Smooth muscle cell (in vitro differentiated cells): Measurements from ENCODE around the gene CDC42BPB. TPM values are rescaled to one million over a fixed set of nuclear protein-coding genes. Genes with fewer than 3 reads are reported as not detected.

ENCODE experiments used
- DNase-seq: peaks from one replicate; lab custom pipeline; 2025; ENCODE audit not compliant: unreplicated experiment; lab: John Stamatoyannopoulos, UW
- H2AFZ ChIP-seq: fragments of 200-600 bp; sonication (generic); 2 replicates; pipeline ENCODE4 v1.6.0; 2016; ENCODE audit warnings: antibody characterized with exemption, low read depth, mild to moderate bottlenecking
- H3F3A ChIP-seq: fragments of 200-600 bp; sonication (generic); 2 replicates; pipeline ENCODE4 v1.6.0; 2017; ENCODE audit warnings: antibody characterized with exemption, low read depth
- H3K27ac ChIP-seq: fragments of 200-600 bp; sonication (generic); 2 replicates; pipeline ENCODE4 v1.5.1; 2016; ENCODE audit warnings: low read depth, mild to moderate bottlenecking
- H3K27me3 ChIP-seq: fragments of 200-600 bp; sonication (generic); 2 replicates; pipeline ENCODE4 v1.6.1; 2016; ENCODE audit warnings: low read depth, mild to moderate bottlenecking
- H3K36me3 ChIP-seq: fragments of 200-600 bp; sonication (generic); 2 replicates; pipeline ENCODE4 v1.5.1; 2016; ENCODE audit warnings: low read depth
- H3K4me1 ChIP-seq: fragments of 200-600 bp; sonication (generic); 2 replicates; pipeline ENCODE4 v1.5.1; 2016; ENCODE audit warnings: low read depth
- H3K4me2 ChIP-seq: fragments of 200-600 bp; sonication (generic); 2 replicates; pipeline ENCODE4 v1.6.0; 2016; ENCODE audit warnings: mild to moderate bottlenecking
- H3K4me3 ChIP-seq: fragments of 200-600 bp; sonication (generic); 2 replicates; pipeline ENCODE4 v1.5.1; 2016; ENCODE audit warnings: mild to moderate bottlenecking
- H3K79me2 ChIP-seq: fragments of 200-600 bp; sonication (generic); 2 replicates; pipeline ENCODE4 v1.6.0; 2016; ENCODE audit warnings: low read depth, mild to moderate bottlenecking
- H3K9ac ChIP-seq: fragments of 200-600 bp; sonication (generic); 2 replicates; pipeline ENCODE4 v1.6.0; 2016; ENCODE audit warnings: low read depth
- H3K9me3 ChIP-seq: fragments of 200-600 bp; sonication (generic); replicated peaks from 2 replicates; pipeline ENCODE4 v1.5.1; 2016; ENCODE audit warnings: low read depth
- H4K20me1 ChIP-seq: fragments of 200-600 bp; sonication (generic); 2 replicates; pipeline ENCODE4 v1.6.0; 2016; ENCODE audit warnings: low read depth
- WGBS: methylation state at CpG from one replicate; pipeline ENCODE4 v1.1.7; 2016; ENCODE audit warnings: low lambda C conversion rate; 5-methylcytosine and 5-hydroxymethylcytosine counted together
- polyA plus RNA-seq: library from polyadenylated mRNA; unstranded; fragments of >200 nt; fragmentation: Nextera tagmentation; extraction: Ambion mirVana; gene quantifications from 2 replicates; pipeline ENCODE4 v1.2.1, GENCODE V29; 2016
- total RNA-seq: library from RNA; depleted of rRNA; stranded (reverse); fragments of >200 nt; gene quantifications from 2 replicates; pipeline ENCODE4 v1.2.3, GENCODE V29; 2014
- TF ChIP-seq, protein P1 (sequence below): fragments of 200-600 bp; sonication (generic); IDR thresholded peaks from 2 replicates; pipeline ENCODE4 v1.5.1; 2017; ENCODE audit warnings: borderline replicate concordance, mild to moderate bottlenecking, antibody characterized with exemption; ENCODE audit not compliant: insufficient read depth, poor library complexity, severe bottlenecking

The CDC42BPB gene, protein sequence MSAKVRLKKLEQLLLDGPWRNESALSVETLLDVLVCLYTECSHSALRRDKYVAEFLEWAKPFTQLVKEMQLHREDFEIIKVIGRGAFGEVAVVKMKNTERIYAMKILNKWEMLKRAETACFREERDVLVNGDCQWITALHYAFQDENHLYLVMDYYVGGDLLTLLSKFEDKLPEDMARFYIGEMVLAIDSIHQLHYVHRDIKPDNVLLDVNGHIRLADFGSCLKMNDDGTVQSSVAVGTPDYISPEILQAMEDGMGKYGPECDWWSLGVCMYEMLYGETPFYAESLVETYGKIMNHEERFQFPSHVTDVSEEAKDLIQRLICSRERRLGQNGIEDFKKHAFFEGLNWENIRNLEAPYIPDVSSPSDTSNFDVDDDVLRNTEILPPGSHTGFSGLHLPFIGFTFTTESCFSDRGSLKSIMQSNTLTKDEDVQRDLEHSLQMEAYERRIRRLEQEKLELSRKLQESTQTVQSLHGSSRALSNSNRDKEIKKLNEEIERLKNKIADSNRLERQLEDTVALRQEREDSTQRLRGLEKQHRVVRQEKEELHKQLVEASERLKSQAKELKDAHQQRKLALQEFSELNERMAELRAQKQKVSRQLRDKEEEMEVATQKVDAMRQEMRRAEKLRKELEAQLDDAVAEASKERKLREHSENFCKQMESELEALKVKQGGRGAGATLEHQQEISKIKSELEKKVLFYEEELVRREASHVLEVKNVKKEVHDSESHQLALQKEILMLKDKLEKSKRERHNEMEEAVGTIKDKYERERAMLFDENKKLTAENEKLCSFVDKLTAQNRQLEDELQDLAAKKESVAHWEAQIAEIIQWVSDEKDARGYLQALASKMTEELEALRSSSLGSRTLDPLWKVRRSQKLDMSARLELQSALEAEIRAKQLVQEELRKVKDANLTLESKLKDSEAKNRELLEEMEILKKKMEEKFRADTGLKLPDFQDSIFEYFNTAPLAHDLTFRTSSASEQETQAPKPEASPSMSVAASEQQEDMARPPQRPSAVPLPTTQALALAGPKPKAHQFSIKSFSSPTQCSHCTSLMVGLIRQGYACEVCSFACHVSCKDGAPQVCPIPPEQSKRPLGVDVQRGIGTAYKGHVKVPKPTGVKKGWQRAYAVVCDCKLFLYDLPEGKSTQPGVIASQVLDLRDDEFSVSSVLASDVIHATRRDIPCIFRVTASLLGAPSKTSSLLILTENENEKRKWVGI (N-terminal part only)
- 56.6 and 71.2 TPM in 2 replicates for total RNA-seq
- 11.3 and 14.4 TPM in 2 replicates for polyA plus RNA-seq

DNA sequence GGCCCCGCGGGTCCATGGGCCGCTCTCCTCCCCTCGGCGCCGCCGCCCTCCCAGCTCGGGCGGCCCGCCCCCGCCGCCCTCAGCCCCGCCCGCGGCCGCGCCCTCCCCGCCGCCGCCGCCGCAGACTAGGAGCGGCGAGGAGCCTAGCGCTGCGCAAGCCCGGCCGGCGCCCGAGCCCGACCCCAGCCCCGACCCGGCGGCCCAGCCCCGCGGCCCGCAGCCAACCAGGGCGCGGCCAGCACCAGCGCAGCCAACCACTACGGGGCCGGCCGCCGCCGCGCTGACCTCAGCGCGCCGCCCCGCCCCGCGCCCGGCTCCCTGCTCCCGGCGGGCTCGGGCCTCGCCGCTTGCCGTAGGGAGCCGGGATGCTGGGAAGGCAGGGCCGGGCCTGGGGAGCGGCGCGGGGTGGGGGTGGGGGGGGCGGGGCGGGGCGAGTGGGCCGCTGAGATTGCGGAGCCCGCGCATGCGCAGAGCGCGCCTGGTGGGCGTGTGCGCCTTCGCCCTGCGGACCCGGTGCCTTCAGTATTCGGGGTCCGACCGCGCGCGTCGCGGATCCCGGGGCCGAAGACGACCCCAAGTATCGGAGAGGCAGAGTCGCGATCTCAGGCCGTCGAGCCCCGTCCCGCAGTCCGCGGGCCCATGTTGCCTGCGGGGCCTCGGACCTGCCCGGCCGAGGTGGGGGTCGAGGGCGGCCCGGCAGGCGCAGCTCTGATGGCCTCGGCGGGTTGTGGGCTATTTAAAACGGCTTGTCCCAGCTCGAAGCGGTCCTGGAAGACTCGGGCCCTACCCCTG is at the start of gene CDC42BPB:
TSS of gene CDC42BPB (minus strand) at position 178 of the 792 bp plus-strand sequence. CDS start 376 bp downstream, outside the sequence.
- Histone ChIP-seq H3K9me3 (no peaks in the 10 kb centered on the region), H3K4me2 (peak within 1 kb of the TSS; percentile 100), H4K20me1 (peaks cover 39% of the 10 kb centered on the region), H3F3A (peaks cover 3% of the 10 kb centered on the region), H3K9ac (peak within 1 kb of the TSS; percentile 78), H3K27me3 (no peaks in the 10 kb centered on the region), H2AFZ (peak within 1 kb of the TSS; percentile 71), H3K4me1 (peaks cover 17% of the 10 kb centered on the region), H3K4me3 (peak within 1 kb of the TSS; percentile 88), H3K79me2 (peaks cover 62% of the 10 kb centered on the region), H3K27ac (peak within 1 kb of the TSS; percentile 64), H3K36me3 (no peaks in the 10 kb centered on the region)
- TF ChIP-seq, protein P1, sequence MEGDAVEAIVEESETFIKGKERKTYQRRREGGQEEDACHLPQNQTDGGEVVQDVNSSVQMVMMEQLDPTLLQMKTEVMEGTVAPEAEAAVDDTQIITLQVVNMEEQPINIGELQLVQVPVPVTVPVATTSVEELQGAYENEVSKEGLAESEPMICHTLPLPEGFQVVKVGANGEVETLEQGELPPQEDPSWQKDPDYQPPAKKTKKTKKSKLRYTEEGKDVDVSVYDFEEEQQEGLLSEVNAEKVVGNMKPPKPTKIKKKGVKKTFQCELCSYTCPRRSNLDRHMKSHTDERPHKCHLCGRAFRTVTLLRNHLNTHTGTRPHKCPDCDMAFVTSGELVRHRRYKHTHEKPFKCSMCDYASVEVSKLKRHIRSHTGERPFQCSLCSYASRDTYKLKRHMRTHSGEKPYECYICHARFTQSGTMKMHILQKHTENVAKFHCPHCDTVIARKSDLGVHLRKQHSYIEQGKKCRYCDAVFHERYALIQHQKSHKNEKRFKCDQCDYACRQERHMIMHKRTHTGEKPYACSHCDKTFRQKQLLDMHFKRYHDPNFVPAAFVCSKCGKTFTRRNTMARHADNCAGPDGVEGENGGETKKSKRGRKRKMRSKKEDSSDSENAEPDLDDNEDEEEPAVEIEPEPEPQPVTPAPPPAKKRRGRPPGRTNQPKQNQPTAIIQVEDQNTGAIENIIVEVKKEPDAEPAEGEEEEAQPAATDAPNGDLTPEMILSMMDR = no peak
- under 1% methylated on average over 44 of the region's 113 CpGs for WGBS
- DNase-seq = peak; percentile 76

DNA sequence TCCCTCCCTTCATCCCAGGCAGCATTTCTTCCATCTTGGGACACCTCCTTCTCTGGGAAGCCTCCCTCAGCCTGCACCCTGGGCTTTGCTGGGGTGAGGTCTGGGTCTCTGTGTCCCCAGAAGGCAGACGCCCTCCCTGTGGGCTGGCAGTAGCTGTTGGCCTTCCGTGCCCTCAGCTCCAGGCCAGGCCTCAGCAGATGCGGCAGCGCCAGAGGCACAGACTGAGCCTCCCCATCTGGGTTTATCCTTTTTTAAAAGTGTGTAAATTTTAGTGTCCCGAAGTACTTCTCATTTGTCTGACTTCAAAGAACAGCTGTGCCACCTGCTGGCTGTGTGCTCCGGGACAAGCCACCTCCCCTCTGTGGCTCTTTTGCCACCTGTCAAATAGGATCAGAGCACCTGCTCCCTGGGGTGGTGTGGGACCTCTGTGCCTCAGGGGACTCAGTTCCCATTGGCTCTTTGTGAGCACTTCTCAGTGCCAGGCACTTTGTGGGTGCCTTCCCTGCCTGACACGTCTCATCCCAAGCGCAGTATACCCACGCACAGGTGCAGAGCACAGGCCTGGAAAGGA is 48.3 kb upstream of the CDC42BPB start:
- TF ChIP-seq, protein P1 = no peak

DNA sequence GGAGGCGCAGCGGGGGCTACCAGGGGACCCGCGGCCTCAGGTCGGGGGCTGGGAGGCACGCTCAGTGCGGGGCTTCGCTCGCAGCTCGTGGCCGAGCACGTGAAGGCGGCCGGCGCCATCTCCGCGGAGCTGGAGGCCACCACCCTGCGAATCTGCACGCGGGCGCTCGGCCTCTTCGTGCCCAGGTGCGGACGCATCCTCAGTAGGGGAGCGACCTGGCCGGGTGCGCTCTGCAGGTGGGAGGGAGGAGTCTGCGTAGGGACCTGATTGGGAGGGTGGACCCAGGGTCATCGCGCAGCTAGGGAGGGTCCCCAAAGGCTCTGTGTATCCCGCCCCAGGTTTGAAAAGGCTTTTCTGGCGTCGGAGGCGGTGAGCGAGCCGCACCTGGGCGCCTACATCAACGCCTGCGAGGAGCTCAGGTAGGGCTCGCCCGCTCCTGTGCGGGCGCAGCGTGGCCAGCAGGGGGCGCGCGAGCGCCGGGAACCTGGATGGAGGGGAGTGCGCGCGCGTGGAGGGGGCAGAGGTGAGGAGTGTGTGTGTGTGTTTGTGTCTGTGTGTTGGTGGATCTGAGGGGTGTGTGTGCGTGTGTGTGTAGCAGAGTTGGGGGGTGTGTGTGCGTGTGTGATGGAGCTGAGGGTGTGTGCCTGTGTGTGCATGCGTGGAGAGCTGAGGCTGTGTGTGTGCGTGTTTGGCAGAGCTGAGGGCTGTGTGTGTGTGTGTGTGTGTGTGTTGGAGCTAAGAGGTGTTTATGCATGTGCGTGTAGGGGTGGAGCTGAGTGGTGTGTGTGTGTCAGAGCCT is 47.5 kb upstream of the CDC42BPB start:
- Histone ChIP-seq H3K36me3 (no peaks in the 10 kb centered on the region), H3K27me3 (peaks cover 17% of the 10 kb centered on the region), H3K9ac (no peak overlapping the region), H3K27ac (no peak overlapping the region), H4K20me1 (no peaks in the 10 kb centered on the region), H3K79me2 (no peaks in the 10 kb centered on the region), H3K4me3 (no peak overlapping the region), H3K9me3 (no peaks in the 10 kb centered on the region), H3F3A (peaks cover 4% of the 10 kb centered on the region), H3K4me1 (peaks cover 8% of the 10 kb centered on the region), H2AFZ (no peak overlapping the region), H3K4me2 (peak overlapping the region; percentile 72)
- 17% methylated on average over 52 of the region's 59 CpGs for WGBS
- TF ChIP-seq, protein P1 = peak; percentile 99
- no peak for DNase-seq

More for the DNA sequence above, 48.3 kb upstream of the CDC42BPB start:
- 88% methylated on average over 9 of the region's 9 CpGs for WGBS
- H3K27ac ChIP-seq = no peak overlapping the region
- H3K4me2 ChIP-seq = no peak overlapping the region
- no peak overlapping the region for H2AFZ ChIP-seq
- peaks cover 17% of the 10 kb centered on the region for H3K27me3 ChIP-seq
- no peaks in the 10 kb centered on the region for H3K79me2 ChIP-seq
- H3K4me1 ChIP-seq = peaks cover 16% of the 10 kb centered on the region
- peaks cover 4% of the 10 kb centered on the region for H3F3A ChIP-seq
- H3K9me3 ChIP-seq = no peaks in the 10 kb centered on the region
- H3K4me3 ChIP-seq = no peak overlapping the region
- no peak for DNase-seq
- no peaks in the 10 kb centered on the region for H3K36me3 ChIP-seq
- H4K20me1 ChIP-seq = no peaks in the 10 kb centered on the region
- no peak overlapping the region for H3K9ac ChIP-seq
